HG03039 (cell line): ENCODE data around the gene MRPL51.
A peak's percentile ranks its signal among the peaks of the same experiment; 100 is the strongest.

Source experiments
- ATAC-seq: cut with Tn5 transposase; IDR thresholded peaks from one replicate; pipeline ENCODE4 v1.9.1; 2021; ENCODE audit warnings: mild to moderate bottlenecking, moderate library complexity; ENCODE audit not compliant: unreplicated experiment

MRPL51 gene

GRCh38 chr12:6462234-6462995 is 30.6 kb downstream of the MRPL51 start:
- ATAC-seq = no peak

- peak; percentile 75 for ATAC-seq
These were observed 31.4 kb downstream of the MRPL51 start for GRCh38 chr12:6461401-6462233.

GRCh38 chr12:6460751-6461371 is 32.2 kb downstream of the MRPL51 start:
- ATAC-seq = no peak

DNA sequence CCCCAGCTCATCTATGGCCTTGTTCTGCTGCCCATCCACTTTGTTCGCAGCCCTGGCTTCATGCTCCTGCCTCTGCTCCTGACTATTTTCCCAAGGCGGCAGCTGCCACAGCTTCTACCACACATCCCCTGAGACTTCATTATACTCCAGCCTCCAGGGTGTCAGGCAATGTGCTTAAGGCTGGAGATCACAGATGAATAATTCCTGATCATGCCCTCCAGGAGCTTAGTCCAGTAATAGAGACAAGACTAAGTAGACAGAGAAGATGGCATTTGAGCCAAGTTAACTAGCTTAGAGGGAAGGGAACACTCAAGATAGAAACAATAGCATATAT is 34.1 kb downstream of the MRPL51 start:
- no peak for ATAC-seq

DNA sequence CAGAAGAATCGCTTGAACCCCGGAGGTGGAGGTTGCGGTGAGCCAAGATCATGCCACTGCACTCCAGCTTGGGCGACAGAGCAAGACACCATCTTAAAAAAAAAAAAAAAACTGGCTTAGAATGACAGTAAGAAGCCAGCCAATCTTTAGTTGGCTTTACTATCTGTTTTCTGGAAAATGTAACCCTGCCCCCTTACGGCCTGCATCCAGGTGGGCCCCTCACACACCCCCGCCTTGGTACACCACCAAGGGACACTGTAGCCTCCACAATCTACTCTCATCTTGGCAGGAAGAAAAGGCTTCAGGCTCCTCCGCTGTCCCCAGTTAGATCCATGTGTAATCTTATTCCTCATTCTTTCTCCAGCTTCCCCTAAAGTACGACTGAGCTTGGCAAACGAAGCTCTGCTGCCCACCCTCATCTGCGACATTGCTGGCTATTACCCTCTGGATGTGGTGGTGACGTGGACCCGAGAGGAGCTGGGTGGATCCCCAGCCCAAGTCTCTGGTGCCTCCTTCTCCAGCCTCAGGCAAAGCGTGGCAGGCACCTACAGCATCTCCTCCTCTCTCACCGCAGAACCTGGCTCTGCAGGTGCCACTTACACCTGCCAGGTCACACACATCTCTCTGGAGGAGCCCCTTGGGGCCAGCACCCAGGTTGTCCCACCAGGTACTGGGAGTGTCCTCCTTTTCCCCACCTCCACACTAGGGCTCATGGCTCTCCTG is 34.6 kb downstream of the MRPL51 start:
- no peak for ATAC-seq

DNA sequence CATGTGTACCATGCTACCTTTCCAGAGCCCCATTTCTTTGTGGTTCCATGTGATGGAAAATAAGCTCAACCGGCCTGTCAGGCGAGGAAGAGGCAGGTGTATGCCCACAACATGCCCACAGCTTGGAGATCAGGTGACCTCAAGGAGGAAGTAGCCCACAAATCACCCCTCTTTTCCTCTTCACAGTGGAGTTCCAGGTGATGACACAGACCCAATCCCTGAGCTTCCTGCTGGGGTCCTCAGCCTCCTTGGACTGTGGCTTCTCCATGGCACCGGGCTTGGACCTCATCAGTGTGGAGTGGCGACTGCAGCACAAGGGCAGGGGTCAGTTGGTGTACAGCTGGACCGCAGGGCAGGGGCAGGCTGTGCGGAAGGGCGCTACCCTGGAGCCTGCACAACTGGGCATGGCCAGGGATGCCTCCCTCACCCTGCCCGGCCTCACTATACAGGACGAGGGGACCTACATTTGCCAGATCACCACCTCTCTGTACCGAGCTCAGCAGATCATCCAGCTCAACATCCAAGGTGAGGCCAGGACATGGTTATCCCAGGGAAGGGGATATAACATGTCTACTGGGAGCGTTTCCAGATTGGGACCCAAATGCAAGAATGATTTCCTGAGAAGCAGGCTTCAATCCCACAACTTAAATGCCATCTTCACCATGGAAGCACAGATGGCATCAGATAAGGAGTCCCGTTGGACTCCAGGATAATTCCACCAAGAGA is 35.7 kb downstream of the MRPL51 start:
- ATAC-seq = no peak

DNA sequence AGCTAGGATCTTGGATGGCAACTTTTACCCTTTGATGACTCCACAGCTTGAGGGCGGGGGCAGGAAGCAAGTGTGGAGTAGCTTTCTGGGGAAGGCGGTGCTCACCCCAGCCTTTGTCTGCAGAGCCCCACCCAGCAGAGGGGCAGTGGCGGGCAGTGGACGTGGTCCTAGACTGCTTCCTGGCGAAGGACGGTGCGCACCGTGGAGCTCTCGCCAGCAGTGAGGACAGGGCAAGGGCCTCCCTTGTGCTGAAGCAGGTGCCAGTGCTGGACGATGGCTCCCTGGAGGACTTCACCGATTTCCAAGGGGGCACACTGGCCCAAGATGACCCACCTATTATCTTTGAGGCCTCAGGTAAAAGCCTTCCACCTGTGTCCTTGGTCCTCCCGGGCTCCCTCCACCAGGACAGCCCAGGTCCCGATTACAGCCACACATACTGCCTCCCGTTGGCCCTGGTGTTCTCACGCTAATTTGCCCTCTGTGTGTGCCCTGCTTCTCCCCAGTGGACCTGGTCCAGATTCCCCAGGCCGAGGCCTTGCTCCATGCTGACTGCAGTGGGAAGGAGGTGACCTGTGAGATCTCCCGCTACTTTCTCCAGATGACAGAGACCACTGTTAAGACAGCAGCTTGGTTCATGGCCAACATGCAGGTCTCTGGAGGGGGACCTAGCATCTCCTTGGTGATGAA is 40.0 kb downstream of the MRPL51 start:
- ATAC-seq = no peak

DNA sequence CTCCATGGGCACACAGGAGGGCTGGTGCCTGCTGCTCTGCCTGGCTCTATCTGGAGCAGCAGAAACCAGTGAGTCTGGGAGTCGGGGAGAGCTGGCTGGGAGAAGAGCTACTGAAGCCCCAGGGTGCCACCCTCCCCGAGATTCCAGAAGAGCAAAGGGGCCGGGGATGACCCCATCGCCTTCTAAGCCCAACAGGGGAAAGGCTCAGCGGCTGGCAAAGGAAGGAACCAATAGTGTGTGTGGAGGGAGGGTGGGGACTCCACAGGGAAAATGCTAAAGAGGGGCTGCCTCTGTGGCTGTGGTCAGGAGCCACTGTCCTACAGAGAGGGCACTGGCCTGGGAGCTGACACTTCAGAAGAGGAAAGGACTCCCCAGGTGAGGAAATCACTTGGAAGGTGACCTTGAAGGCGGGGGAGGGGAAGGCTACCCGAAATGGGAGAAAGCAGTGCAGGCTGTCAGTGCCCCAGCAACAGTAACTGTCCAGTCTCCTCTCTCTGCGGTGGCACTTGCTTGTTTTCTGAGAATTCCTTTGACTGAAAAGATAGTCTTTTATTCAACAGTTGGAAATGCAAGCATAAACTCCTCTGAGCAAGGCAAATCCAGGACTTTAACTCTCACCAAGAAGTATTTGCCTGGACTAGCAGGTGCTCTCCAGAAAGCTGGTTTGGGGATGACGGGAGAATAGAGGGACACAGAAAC is 40.7 kb downstream of the MRPL51 start:
- no peak for ATAC-seq

DNA sequence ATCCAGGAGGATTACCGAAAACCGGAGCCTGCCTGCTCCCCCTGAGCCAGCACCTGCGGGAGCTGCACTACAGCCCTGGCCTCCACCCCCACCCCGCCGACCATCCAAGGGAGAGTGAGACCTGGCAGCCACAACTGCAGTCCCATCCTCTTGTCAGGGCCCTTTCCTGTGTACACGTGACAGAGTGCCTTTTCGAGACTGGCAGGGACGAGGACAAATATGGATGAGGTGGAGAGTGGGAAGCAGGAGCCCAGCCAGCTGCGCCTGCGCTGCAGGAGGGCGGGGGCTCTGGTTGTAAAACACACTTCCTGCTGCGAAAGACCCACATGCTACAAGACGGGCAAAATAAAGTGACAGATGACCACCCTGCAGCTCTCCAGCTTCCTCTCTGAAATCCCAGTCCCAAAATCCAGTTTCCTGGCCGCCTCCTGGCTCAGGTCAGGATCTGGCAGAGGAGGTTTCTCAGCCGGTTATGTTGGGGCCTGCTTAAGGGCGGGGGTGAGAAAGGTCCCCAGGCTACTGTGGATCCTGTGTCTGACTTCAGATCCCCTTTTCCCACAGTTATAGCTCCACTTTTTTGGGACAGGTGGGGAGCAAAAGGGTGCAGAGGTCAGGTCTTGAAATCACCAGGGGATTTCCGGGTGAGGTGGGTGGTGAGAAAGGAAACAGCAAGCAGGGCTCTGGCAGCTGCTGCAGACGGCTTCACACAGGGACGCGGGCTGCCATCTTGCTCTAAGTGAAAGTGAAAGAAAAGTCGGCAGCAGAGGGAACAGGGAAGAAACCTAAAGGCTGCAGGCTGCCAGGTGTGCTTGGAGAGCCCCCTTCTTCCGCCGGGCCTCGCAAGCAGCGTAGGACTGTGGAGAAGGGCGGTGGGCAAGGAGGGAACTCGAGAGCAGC is 41.5 kb downstream of the MRPL51 start, which contains the start of gene TAPBPL:
Gene TAPBPL (plus strand): TSS at position 695 of the 897 bp plus-strand sequence. CDS start 207 bp downstream, outside the sequence.
- peak; percentile 53 for ATAC-seq

DNA sequence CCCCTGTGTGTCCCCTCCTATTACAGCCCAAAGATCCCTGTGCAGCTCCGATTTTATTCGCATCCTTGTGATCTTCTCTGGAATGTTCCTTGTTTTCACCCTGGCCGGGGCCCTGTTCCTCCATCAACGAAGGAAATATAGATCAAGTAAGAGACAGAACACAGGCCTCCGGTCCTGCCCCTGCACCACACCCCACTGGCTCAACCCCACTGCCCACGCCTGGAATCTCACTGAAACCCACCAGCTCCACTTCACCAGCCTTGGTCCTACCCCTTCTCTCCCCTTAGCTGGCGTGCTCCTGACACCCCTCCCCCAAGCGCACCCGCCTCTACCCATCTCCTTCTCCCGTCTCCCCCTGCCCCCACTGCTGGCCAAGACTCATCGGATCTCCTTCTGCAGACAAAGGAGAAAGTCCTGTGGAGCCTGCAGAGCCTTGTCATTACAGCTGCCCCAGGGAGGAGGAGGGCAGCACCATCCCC is 42.2 kb downstream of the MRPL51 start:
- no peak for ATAC-seq

DNA sequence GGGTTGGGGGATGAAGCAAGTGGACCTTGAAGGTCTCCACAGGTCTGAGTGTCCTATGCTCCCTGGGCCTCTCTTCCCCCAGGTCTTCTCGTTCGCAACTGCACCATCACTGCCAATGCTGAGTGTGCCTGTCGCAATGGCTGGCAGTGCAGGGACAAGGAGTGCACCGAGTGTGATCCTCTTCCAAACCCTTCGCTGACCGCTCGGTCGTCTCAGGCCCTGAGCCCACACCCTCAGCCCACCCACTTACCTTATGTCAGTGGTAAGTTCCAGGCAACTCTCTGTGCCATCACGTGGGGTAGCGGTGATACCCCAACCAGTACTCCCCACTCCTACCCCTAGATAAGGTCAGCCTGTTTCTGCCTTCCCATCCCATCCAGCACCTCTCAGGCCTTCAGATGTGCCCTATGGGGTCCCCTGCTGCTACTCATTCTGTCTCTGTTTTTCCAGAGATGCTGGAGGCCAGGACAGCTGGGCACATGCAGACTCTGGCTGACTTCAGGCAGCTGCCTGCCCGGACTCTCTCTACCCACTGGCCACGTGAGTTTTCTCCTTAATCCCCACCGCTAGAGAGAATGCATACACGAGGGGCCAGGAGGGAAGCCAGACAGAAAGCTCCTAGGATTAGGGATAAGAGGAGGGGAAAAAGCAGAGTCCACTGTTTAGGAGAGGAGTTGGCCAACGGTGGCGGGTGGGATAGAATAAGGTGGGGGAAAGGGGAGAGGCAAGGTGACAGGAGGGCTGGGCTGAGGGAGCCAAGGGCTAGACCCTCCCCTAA is 42.8 kb downstream of the MRPL51 start:
- ATAC-seq = no peak

DNA sequence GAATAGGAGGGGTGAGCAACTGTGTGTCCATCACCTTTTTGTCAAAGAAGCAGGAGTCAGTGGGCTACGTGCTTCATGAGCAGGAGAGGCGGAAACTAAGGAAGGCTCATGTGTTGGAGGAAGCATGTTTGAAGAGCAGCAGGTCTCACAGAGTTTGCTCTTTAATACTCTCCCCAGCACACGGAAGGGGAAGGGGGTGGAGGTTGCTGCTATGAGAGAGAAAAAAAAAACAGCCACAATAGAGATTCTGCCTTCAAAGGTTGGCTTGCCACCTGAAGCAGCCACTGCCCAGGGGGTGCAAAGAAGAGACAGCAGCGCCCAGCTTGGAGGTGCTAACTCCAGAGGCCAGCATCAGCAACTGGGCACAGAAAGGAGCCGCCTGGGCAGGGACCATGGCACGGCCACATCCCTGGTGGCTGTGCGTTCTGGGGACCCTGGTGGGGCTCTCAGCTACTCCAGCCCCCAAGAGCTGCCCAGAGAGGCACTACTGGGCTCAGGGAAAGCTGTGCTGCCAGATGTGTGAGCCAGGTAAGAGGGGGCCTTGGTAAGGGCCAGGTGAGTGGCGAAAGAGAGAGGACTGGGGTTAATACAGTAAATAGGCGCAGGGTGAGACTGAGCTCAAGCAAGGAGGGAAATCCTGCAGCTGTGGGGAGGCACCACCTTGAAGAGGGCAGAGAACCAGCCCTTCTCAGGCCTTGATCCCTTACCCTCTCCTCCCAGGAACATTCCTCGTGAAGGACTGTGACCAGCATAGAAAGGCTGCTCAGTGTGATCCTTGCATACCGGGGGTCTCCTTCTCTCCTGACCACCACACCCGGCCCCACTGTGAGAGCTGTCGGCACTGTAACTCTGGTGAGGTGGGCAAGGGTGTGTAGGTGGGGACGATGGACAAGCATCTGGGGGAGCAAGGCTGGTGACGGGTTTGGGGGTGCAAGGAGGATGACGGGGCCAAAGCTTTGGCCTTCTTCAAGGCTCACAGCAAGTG is 48.1 kb downstream of the MRPL51 start, which contains the start of gene CD27:
Gene CD27 (plus strand): TSS at position 252 of the 985 bp plus-strand sequence. CDS start 141 bp downstream, at position 393.
- ATAC-seq = no peak

- no peak for ATAC-seq
These were observed 49.0 kb downstream of the MRPL51 start for GRCh38 chr12:6444031-6444430.

DNA sequence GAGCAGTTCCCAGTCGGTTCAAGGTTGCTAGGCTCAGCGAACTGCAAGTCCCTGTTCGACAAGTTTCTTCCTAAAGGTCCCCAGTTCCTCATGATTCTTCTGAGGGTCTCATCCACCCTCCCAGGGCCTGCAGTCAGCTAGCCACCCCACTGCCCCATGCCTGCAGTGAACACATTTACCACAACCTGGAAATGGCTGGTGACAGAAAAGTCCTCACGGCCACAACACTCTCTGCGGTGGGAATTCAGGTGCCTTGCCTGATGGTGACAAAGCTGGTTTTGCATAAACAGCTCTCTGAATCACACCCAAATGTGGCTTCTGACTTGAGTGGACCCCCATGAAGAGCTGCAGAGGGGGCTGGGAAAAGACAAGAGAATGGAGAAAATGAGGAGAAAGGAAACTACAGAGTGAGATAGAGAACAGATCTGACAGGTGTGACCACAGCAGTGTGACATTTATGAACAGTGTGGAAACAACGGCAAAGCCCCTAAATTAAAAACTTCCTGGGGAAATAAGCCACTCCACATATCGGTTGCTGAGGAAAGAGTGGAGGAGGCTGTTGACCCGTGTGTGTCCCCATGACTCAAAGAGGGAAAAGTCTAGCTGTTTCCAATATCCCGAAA is 49.6 kb downstream of the MRPL51 start:
- ATAC-seq = no peak

DNA sequence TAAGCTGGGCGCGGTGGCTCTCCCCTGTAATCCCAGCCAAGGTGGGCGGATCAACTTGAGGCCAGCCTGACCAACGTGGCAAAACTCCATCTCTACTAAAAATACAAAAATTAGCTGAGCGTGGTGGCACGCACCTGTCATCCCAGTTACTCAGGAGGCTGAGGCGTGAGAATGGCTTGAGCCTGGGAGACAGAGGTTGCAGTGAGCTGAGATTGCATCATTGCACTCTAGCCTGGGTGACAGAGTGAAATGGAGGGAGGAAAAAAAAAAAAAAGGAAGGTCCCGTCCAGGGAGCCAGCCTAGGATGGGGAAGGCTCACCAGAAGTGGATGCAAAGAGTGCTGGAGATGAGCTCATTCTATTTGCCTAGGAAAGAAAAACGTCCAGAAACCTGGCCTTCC is 50.2 kb downstream of the MRPL51 start:
- no peak for ATAC-seq
